Colonic mucosa (tissue), 4 donors: Measurements from ENCODE around the gene PHACTR1. TPM values are rescaled to one million over a fixed set of nuclear protein-coding genes. Genes with fewer than 3 reads are reported as not detected.
"Not testable (repeated sequence)": the region's sequence is repeated elsewhere in the genome, so short reads cannot be mapped to it uniquely, and the experiment has no call there.

ENCODE experiments used
- DNase-seq: peaks from one replicate; pipeline ENCODE4 v3.0.0-alpha.2; 2020
- H3K27ac ChIP-seq: fragments of 200-600 bp; one replicate; pipeline ENCODE4 v1.8.0; 2021
- H3K27me3 ChIP-seq: fragments of 200-600 bp; one replicate; pipeline ENCODE4 v1.8.0; 2021
- H3K36me3 ChIP-seq: fragments of 200-600 bp; one replicate; pipeline ENCODE4 v1.8.0; 2021
- H3K4me1 ChIP-seq: fragments of 200-600 bp; one replicate; pipeline ENCODE4 v1.8.0; 2021; ENCODE audit warnings: mild to moderate bottlenecking
- H3K4me3 ChIP-seq: fragments of 200-600 bp; one replicate; pipeline ENCODE4 v1.8.0; 2021
- H3K9ac ChIP-seq, 2 donors: one replicate each; pipeline ENCODE4 v1.7.0; 2013; ENCODE audit warnings: control low read depth in 2 of 2, low read depth in 2 of 2, low read length in 2 of 2
- H3K9me3 ChIP-seq: fragments of 200-600 bp; one replicate; pipeline ENCODE4 v1.8.0; 2021
- CTCF ChIP-seq: fragments of 200-600 bp; IDR thresholded peaks from one replicate; pipeline ENCODE4 v1.8.0; 2022; ENCODE audit warnings: antibody characterized with exemption, mild to moderate bottlenecking
- intact Hi-C: fragments of 100-400 bp; cut with DNase I; formaldehyde crosslinking; loops from one replicate; pipeline ENCODE4 v1.14.1; 2022
- total RNA-seq, 2 donors: library from RNA; stranded (reverse); fragmentation: NEBNext Ultra II Directional in 1 of 2; extraction: Animal tissue kit (Norgen Biotek cat#: 25700) in 1 of 2; gene quantifications; one replicate each; pipeline ENCODE4 v1.2.1, GENCODE V29; 2021
- donor health status: healthy.
- donor health status: DM: no; HTN: no; CAD: no.
- donor health status: DM: no; HTN: no; CAD: no.

The PHACTR1 gene
- total RNA-seq, 2 donors from 2014 or later: 1.7 to 2.2 TPM

DNA sequence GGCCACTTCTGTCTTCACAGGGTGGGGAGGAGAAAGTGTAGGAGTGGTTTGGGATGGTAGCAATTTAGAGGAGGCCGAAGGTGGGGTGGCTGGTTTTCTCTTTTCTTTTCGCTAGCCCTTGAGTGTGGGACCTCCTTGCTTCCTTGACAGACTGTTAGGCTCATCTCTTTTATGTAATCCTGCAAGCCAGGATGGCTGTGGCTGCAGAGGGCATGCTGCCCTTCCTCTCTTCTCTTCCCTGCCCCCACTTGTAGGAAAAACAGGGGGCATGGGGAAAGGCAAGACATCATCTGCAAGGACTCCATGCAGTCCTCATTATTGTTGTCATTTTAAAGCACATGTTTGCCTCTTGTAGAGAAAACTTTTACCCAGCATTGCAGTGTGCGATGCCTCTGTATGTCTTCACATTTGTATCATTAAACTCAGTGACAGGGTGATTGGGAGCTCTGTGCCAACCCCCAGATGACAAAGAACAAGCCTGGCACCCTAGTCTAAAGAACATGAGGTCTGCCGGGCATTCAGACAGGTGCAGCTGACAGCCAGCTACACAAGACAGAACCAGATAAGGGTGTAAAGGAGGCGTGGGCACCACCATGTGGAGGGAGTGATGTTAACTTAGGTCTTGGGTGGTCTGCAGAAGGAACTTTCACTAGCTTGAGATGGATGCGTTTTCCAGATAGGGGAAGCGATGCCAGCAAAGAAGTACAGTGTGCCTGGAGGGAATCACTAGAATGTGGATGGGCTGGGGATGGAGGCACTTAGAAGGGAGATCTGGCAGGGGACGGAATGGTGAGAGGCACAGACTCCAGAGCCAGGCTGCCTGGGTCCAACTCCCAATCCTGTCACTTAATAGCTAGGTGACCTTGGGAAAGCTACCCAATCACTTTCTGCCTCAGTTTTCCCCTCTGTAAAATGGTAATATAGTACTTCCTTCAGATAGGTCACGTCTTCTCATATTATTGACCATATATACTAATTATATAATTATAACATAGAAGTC lies 404.2 kb downstream of the PHACTR1 start:
- Histone ChIP-seq H3K4me3 (no peak overlapping the region), H3K27ac (no peak overlapping the region), H3K27me3 (no peaks in the 10 kb centered on the region), H3K36me3 (no peaks in the 10 kb centered on the region), H3K9ac (no peak overlapping the region), H3K9me3 (no peaks in the 10 kb centered on the region), H3K4me1 (no peaks in the 10 kb centered on the region)
- no peak for DNase-seq
- no peak for TF ChIP-seq CTCF
- intact Hi-C loops: no loop called here

DNA sequence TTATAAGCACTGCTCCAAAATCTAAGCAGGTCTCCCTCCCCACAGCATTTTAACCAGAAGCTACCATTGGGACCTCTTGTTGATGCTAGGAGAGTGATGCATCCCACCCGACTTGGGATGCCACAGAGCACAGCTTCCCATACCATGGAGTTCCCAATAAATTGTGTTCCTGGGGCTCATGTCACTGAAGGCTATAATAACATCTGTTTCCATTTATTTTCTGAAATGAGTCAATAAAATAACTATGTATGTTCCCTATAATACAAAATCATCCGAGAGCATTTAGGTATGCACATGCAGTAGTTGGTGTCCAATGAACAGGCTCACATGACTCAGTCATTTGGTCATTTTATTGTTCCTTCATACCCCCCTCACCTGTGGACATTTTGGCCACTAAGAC lies 407.6 kb downstream of the PHACTR1 start:
- TF ChIP-seq CTCF: no peak
- intact Hi-C loops: no loop called here
- Histone ChIP-seq H3K27ac (no peak overlapping the region), H3K9ac (no peak overlapping the region), H3K27me3 (no peaks in the 10 kb centered on the region), H3K4me3 (no peak overlapping the region), H3K36me3 (no peaks in the 10 kb centered on the region), H3K4me1 (no peaks in the 10 kb centered on the region), H3K9me3 (no peaks in the 10 kb centered on the region)
- no peak for DNase-seq

- Histone ChIP-seq H3K4me3 (no peak overlapping the region), H3K9me3 (no peaks in the 10 kb centered on the region), H3K27ac (no peak overlapping the region), H3K9ac (no peak overlapping the region), H3K4me1 (no peaks in the 10 kb centered on the region), H3K36me3 (no peaks in the 10 kb centered on the region), H3K27me3 (no peaks in the 10 kb centered on the region)
- intact Hi-C loops: no loop called here
- no peak for DNase-seq
- no peak for TF ChIP-seq CTCF
These were observed 409.3 kb downstream of the PHACTR1 start for GRCh38 chr6:13125841-13126240.

GRCh38 chr6:13131935-13132661 lies 415.5 kb downstream of the PHACTR1 start:
- DNase-seq: no peak
- intact Hi-C loops: no loop called here
- Histone ChIP-seq H3K9ac (no peak overlapping the region), H3K27ac (no peak overlapping the region), H3K4me1 (no peaks in the 10 kb centered on the region), H3K4me3 (no peak overlapping the region), H3K9me3 (no peaks in the 10 kb centered on the region), H3K27me3 (no peaks in the 10 kb centered on the region), H3K36me3 (no peaks in the 10 kb centered on the region)
- no peak for TF ChIP-seq CTCF

DNA sequence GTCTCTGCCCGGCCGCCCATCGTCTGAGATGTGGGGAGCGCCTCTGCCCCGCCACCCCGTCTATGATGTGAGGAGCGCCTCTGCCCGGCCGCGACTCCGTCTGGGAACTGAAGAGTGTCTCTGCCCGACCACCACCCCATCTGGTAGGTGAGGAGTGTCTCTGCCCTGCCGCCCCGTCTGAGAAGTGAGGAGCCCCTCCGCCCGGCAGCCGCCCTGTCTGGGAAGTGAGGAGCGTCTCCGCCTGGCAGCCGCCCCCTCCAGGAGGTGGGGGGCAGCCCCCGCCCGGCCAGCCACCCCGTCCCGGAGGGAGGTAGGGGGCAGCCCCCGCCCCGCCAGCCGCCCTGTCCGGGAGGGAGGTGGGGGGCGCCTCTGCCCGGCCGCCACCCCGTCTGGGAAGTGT lies 417.3 kb downstream of the PHACTR1 start:
- H3K9me3 ChIP-seq, H3K4me3 ChIP-seq, H3K27ac ChIP-seq, DNase-seq, H3K36me3 ChIP-seq, H3K27me3 ChIP-seq, intact Hi-C loops, H3K9ac ChIP-seq, H3K4me1 ChIP-seq: not testable (repeated sequence)
